Breast epithelium (tissue), 3 donors: Measurements from ENCODE around the gene SLC44A1.

Experiments
- CTCF ChIP-seq, 3 donors: fragments of 450-650 bp; IDR thresholded peaks; one replicate each; pipeline ENCODE4 v1.5.1; 2016 to 2017; ENCODE audit warnings: antibody characterized with exemption in 3 of 3, mild to moderate bottlenecking in 3 of 3, moderate library complexity in 3 of 3
- POLR2A ChIP-seq: fragments of 450-650 bp; IDR thresholded peaks from one replicate; pipeline ENCODE4 v1.6.1; 2016; ENCODE audit warnings: antibody characterized with exemption, mild to moderate bottlenecking, moderate library complexity
- POLR2AphosphoS5 ChIP-seq, 3 donors: sonication (generic); formaldehyde crosslinking; IDR thresholded peaks; one replicate each; pipeline ENCODE4 v1.6.1; 2017; ENCODE audit warnings: antibody characterized with exemption in 3 of 3

GRCh38 chr9:105282870-105283621, 38.6 kb downstream of the SLC44A1 start:
- TF ChIP-seq CTCF (IDR thresholded peaks at IDR 0.05): no peak
- no peak for TF ChIP-seq POLR2A
- no peak for TF ChIP-seq POLR2AphosphoS5 (IDR thresholded peaks at IDR 0.05)
